Activated naive CD4-positive, alpha-beta T cell treated with anti-CD3 and anti-CD28 coated beads, Interleukin-2, amount 10 ng/mL, durations not matched to agents 7 days and 5 days (primary cell): ENCODE results near the gene EXOSC5.
A peak's percentile ranks its signal among the peaks of the same experiment; 100 is the strongest.
"Not testable (repeated sequence)": the region's sequence is repeated elsewhere in the genome, so short reads cannot be mapped to it uniquely, and the experiment has no call there.

Experiments used
- CTCF ChIA-PET: fragments of 350-600 bp; sonication (Branson Sonifier 250); formaldehyde crosslinking; loops from one replicate; lab custom pipeline; 2021; ENCODE audit warnings: antibody characterized with exemption; lab: Charles Lee
- DNase-seq: peaks from one replicate; pipeline ENCODE4 v3.0.0-alpha.2; 2020
- H3K27ac Mint-ChIP-seq: one replicate; pipeline ENCODE4 v1.8.0; 2021; ENCODE audit warnings: mild to moderate bottlenecking, moderate library complexity, mixed read lengths
- H3K27me3 Mint-ChIP-seq: one replicate; pipeline ENCODE4 v1.8.0; 2021; ENCODE audit warnings: mild to moderate bottlenecking, mixed read lengths
- H3K36me3 Mint-ChIP-seq: one replicate; pipeline ENCODE4 v1.8.0; 2021; ENCODE audit warnings: mixed read lengths
- H3K4me1 Mint-ChIP-seq: one replicate; pipeline ENCODE4 v1.8.0; 2021; ENCODE audit warnings: mixed read lengths
- H3K4me3 Mint-ChIP-seq: one replicate; pipeline ENCODE4 v1.8.0; 2021; ENCODE audit warnings: mild to moderate bottlenecking, moderate library complexity, mixed read lengths
- H3K9me3 Mint-ChIP-seq: one replicate; pipeline ENCODE4 v1.8.0; 2021; ENCODE audit warnings: mixed read lengths

The EXOSC5 gene

DNA sequence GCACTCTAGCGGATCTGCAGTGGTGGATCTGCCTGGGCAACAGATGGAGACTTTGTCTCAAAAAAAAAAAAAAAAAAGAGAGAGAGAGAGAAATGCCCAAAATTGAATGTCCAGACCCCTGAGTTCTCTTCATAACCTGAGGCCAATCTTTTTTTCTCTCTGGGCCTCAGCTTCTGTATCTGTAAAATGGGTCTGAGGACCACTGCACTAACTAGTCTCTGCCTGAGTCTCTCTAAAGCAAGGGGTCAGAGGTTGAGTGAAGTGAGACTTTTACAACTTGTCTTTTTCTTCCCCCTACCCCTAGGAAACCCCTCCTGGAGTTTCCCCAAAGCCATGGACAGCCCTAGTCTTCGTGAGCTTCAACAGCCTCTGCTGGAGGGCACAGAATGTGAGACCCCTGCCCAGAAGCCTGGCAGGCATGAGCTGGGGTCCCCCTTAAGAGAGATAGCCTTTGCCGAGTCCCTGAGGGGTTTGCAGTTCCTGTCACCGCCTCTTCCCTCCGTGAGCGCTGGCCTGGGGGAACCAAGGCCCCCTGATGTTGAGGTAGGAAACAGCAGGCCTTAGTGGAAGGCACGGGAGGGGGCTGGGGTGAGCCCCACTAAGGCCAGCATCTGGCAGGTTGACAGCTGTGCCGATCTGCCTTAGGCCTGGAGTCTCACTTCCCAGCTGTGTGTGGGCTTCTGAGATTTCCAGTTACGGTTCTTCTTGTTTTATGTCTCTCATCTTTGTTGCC is 19.0 kb downstream of the EXOSC5 start:
- Mint-ChIP-seq H3K36me3 (peaks cover 6% of the 10 kb centered on the region), H3K27me3 (no peaks in the 10 kb centered on the region), H3K4me1 (peaks cover 14% of the 10 kb centered on the region), H3K27ac (no peak overlapping the region), H3K9me3 (no peaks in the 10 kb centered on the region), H3K4me3 (no peak overlapping the region)
- CTCF ChIA-PET: interaction anchor here (0.5 kb wide), 1 partner anchor 262 kb away, joined by 3 read pairs; no protein-coding TSS in a partner anchor
- no peak for DNase-seq

DNA sequence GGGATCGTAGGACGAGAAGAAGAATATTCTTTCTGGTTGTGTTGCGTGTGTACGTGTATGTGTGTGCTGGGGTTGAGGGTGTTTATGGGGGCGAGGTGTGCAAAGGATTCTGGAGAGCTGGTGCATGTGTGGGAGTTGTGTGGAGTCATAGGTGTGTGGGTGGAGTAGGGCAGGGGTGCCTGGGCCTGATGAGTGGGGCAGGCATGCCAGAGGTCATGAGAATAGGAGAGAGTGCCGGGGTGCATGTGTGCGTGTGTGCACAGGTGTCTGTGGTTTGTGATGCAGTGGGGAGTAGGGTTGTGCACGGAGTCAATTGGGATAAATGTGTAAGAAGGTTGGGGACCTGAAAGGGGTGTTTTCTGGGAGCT is 20.2 kb downstream of the EXOSC5 start:
- Mint-ChIP-seq H3K27me3 (no peaks in the 10 kb centered on the region), H3K27ac (no peak overlapping the region), H3K9me3 (no peaks in the 10 kb centered on the region), H3K36me3 (peaks cover 3% of the 10 kb centered on the region), H3K4me3 (peak overlapping the region; percentile 38), H3K4me1 (peaks cover 14% of the 10 kb centered on the region)
- CTCF ChIA-PET: no interaction called here
- no peak for DNase-seq

DNA sequence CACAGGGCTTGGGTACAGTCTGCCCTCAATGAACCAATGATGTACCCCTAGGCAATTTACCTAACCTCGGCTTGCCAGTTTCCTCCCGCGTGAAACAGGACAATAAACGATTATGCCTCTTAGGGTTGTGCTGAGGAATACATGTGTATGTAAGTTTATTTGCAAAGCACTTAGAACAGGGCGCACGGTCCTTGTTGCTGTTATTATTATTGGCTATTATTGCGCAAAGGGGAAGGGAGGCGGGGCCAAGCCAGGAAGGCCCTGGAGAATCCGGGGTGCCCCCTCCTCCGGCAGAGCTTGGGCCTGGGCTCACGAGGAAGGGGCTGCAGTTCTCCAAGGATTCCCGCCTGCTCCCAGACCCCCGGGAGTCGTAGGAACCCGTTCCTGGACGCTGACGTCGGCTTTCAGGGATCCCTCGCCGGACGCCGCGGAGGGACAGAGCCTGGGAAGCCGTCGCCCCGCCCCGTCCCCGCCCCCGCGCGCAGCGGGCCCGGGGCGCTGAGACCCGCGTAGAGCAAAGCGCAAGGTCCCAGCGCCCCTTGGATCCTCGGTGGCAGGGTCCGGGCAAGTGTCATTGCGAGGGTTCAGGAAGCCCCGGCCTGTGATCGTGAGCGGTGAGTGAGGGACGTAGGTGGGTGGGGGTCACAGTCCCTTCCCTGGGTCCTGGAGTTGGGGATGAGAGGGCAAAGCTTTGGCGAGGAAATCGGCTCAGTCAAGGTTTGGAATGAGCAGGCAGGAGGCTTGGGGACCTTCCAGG is 20.7 kb downstream of the EXOSC5 start, which contains the start of gene TMEM91:
Gene TMEM91 (plus strand): TSS at position 293 of the 757 bp plus-strand sequence. CDS start 1,777 bp downstream, outside the sequence.
- H3K36me3 Mint-ChIP-seq: peaks cover 5% of the 10 kb centered on the region
- CTCF ChIA-PET: no interaction called here
- no peaks in the 10 kb centered on the region for H3K27me3 Mint-ChIP-seq
- peak; percentile 31 for DNase-seq
- peak within 1 kb of the TSS; percentile 54 for H3K4me3 Mint-ChIP-seq
- H3K4me1 Mint-ChIP-seq: peaks cover 17% of the 10 kb centered on the region
- no peak within 1 kb of the TSS for H3K27ac Mint-ChIP-seq
- H3K9me3 Mint-ChIP-seq: no peaks in the 10 kb centered on the region

DNA sequence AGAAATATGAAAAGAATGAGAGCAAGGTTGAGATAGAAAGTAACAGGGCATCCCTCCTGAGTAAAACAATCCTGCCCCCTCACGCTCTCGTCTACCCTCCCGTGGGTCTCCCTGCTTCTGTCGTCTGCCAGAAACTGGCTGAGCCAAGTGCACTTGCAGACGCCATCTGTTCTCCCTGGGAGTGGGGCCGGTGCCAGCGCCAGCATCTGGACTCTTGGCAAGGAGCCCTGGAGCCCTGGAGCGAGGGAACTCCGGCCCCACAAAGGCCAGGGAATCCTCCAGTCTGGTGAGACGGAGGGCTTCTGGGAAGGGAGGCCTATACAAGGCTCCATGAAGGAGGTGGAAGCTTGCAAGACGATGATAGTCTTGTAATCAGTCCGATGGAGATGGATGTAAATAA is 23.2 kb downstream of the EXOSC5 start:
- DNase-seq: no peak
- H3K9me3 Mint-ChIP-seq: no peaks in the 10 kb centered on the region

DNA sequence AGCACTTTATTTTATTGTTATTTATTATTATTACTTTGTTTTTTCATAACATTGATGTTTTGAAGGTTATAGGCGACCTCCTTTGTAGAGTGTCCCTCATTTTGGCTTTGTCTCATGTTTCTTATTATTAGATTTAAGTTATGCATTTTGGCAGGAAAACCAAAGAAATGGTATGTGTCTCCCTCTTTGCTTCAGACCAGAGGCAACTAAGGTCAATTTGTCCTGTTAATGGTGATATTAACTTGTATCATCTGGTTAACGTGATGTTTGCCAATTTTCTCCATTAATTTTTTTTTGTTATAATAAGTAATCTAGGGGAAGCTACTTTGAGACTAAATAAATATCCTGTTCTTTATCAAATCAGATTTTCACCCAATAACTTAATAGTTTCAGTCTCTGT is 24.7 kb downstream of the EXOSC5 start:
- Mint-ChIP-seq H3K4me3 (no peak overlapping the region), H3K4me1 (peaks cover 20% of the 10 kb centered on the region), H3K9me3 (no peaks in the 10 kb centered on the region), H3K27ac (no peak overlapping the region), H3K27me3 (no peaks in the 10 kb centered on the region), H3K36me3 (peaks cover 7% of the 10 kb centered on the region)
- CTCF ChIA-PET: interaction anchor here (1.0 kb wide), 1 partner anchor 9 kb away, joined by 3 read pairs; the partner anchor contains the start of gene B9D2
- no peak for DNase-seq

More for the DNA sequence above, 23.2 kb downstream of the EXOSC5 start:
- Mint-ChIP-seq H3K27me3 (no peaks in the 10 kb centered on the region), H3K4me1 (peaks cover 19% of the 10 kb centered on the region), H3K36me3 (peaks cover 6% of the 10 kb centered on the region), H3K4me3 (no peak overlapping the region), H3K27ac (no peak overlapping the region)
- CTCF ChIA-PET: no interaction called here

DNA sequence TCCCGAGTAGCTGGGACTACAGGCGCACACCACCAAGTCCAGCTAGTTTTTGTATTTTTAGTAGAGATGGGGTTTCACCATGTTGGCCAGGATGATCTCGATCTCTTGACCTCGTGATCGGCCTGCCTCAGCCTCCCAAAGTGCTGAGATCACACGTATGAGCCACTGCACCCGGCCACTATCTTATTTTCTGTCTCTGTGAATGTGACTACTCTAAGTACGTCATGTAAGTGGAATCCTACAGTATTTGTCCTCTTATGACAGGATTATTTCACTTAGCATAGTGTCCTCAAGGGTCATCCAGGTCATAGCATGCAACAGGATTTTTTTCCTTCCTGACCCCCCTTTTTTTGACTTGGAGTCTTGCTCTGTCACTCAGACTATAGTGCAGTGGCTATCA is 25.6 kb downstream of the EXOSC5 start:
- H3K27me3 Mint-ChIP-seq: no peaks in the 10 kb centered on the region
- CTCF ChIA-PET: no interaction called here
- H3K36me3 Mint-ChIP-seq: peaks cover 7% of the 10 kb centered on the region
- H3K4me3 Mint-ChIP-seq: no peak overlapping the region
- DNase-seq: no peak
- H3K27ac Mint-ChIP-seq: peak overlapping the region; percentile 3
- no peaks in the 10 kb centered on the region for H3K9me3 Mint-ChIP-seq
- peaks cover 15% of the 10 kb centered on the region for H3K4me1 Mint-ChIP-seq

DNA sequence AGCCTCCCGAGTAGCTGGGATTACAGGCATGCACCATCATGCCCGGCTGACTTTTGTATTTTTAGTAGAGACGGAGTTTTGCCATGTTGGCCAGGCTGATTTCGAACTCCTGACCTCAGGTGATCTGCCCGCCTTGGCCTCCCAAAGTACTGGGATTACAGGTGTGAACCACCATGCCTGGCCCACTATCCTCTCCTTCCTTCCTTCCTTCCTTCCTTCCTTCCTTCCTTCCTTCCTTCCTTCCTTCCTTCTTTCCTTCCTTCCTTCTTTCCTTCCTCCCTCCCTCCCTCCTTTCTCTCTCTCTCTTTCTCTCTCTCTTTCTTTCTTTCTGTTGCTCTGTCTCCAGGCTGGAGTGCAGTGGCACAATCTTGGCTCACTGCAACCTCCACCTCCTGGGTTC is 26.0 kb downstream of the EXOSC5 start:
- H3K27me3 Mint-ChIP-seq, DNase-seq, CTCF ChIA-PET, H3K36me3 Mint-ChIP-seq, H3K9me3 Mint-ChIP-seq, H3K27ac Mint-ChIP-seq, H3K4me3 Mint-ChIP-seq: not testable (repeated sequence)
- H3K4me1 Mint-ChIP-seq: peaks cover 16% of the 10 kb centered on the region

DNA sequence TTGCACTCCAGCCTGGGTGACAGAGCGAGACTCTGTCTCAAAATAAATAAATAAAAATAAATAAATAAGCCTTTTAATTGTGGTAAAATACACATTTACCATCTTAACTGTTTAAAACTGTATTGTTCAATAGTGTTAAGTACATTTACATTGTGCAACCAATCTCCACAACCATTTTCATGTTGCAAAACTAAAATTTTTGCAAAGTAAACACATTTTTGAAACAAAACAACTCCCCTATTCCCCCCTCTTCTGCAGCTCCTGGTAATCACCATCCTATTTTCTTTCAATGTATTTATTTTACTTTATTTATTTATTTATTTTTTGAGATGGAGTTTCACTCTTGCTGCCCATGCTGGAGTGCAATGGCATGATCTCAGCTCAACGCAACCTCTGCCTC is 27.4 kb downstream of the EXOSC5 start:
- Mint-ChIP-seq H3K27ac (no peak overlapping the region), H3K4me3 (no peak overlapping the region), H3K36me3 (peaks cover 9% of the 10 kb centered on the region), H3K4me1 (peaks cover 13% of the 10 kb centered on the region), H3K27me3 (no peaks in the 10 kb centered on the region), H3K9me3 (no peaks in the 10 kb centered on the region)
- CTCF ChIA-PET: no interaction called here
- no peak for DNase-seq

DNA sequence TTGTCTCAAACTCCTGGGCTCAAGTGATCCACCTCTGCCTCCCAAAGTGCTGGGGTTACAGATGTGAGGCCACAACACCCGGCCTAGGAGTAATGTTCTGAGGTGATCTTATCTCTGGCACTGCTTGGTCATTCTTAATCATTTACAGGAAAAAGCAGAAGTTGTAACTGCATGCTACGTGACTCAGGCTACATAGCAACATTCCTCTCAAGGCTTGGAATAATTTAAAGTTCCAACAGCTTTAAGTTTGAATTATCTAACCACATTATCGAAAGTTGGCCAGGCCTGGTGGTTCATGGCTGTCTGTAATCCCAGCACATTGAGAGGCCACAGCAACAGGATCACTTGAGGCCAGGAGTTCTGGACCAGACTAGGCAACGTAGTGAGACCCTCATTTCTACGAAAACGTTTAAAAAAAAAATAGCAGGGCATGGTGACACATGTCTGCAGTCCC is 29.3 kb downstream of the EXOSC5 start:
- no peak for DNase-seq
- peaks cover 25% of the 10 kb centered on the region for H3K4me1 Mint-ChIP-seq
- peaks cover 12% of the 10 kb centered on the region for H3K36me3 Mint-ChIP-seq
- CTCF ChIA-PET: interaction anchor here (0.6 to 1.7 kb wide), 2 partner anchors 10 to 12 kb away, joined by 3 to 4 read pairs; no protein-coding TSS in a partner anchor
- no peak overlapping the region for H3K27ac Mint-ChIP-seq
- no peak overlapping the region for H3K4me3 Mint-ChIP-seq
- H3K27me3 Mint-ChIP-seq: no peaks in the 10 kb centered on the region
- H3K9me3 Mint-ChIP-seq: no peaks in the 10 kb centered on the region

DNA sequence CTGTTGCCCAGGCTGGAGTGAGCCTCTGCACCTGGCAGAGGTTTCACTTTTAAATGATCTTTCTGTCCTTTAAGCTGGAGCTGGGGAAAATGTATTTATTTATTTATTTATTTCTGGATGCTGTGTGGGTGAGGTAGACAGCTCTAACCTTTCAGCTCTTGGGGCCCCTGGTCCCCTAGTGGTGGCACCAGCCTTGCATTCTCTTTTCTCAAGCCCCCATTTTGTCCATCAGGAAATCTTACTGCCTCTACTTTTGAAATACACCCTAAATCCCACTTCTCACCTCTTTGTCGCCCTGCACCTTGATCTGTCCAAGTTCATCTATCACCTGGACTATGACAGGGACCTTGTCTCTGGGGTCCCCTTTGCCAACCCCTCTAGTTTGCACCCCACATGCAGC is 31.1 kb downstream of the EXOSC5 start:
- Mint-ChIP-seq H3K27ac (peak overlapping the region; percentile 42), H3K9me3 (no peaks in the 10 kb centered on the region), H3K4me3 (peak overlapping the region; percentile 6), H3K27me3 (no peaks in the 10 kb centered on the region), H3K4me1 (peaks cover 27% of the 10 kb centered on the region), H3K36me3 (peaks cover 9% of the 10 kb centered on the region)
- CTCF ChIA-PET: interaction anchor here (0.8 to 3.5 kb wide), 3 partner anchors 9 to 13 kb away, joined by 3 to 16 read pairs (median 4); no protein-coding TSS in a partner anchor
- peak; percentile 48 for DNase-seq

DNA sequence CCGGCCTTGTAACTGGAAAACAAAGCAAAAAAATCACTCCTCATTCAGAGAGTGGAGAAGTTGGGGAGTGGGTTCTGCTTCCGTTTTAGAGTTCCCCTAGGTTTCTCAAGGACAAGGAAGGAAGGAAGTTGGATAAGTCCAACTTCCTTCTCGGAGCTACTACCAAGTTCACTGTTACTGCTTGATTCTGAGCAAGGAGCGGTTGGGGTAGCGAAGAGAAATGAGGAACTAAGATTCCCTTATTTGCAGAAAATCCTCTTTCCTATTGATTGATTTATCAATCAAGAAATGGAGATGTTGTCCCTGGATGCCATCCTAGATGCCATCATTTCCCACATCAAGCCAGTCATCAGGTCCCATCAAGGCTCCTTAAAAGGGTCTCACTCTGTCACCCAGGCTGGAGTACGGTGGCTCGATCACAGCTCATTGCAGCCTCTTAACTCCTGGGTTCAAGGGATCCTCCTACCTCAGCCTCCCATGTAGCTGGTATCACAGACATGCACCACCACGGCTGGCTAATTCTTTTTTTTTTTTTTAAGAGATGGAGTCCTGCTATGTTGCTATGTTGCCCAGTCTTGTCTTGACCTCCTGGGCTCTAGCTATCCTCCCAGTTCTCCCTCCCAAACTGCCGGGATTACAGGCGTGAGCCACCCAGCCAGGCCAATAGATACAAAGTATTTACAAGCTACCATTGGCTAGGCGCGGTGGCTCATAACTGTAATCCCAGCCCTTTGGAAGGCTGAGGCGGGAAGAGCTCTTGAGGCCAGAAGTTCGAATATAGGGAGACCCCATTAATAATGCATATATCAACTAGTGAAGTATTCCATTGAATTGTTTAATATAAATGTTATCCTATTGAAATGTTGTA is 32.4 kb downstream of the EXOSC5 start:
- Mint-ChIP-seq H3K27me3 (no peaks in the 10 kb centered on the region), H3K4me1 (peaks cover 34% of the 10 kb centered on the region), H3K4me3 (peak overlapping the region; percentile 81)

DNA sequence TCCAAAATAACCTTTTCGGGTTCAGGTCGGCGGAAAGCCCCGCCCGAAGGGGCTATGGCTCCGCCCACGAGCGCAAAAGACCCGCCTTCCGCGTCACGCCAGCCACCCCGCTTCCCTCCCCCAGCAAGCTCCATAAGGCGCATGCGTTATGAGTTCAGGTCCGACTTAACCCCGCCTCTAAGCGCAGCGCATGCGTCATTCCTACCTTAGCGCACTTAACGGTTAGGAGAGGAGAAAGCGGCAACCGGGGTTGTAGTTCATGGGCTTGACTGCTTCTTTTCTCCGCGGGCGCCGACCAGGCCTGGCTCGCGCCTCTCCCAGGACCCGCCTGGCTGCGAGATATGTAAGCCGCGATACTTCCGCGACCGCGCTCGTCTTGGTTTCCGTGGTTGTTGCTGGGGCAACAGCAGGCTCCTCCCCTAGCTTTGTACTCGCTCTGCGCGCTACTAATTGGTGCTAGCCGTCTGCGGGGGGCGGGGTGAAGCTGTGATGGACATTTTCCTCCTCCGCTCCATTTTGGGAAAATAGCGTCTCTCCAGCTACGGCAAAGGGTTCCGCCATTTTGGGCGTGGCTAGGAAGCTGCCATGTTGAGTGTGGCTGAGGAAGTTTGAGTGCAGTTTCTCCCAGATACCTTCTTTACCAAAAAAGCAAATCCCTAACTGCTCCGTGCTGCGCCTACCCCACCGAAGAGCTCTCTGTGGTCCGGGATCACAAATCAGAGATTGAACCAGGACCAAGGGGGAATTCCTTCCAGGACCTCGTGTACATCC is 33.2 kb downstream of the EXOSC5 start, which contains the start of gene B9D2:
Gene B9D2 (minus strand): TSS at position 397 of the 771 bp plus-strand sequence. CDS start 630 bp downstream, outside the sequence.
- H3K27ac Mint-ChIP-seq: peak within 1 kb of the TSS; percentile 98
- no peaks in the 10 kb centered on the region for H3K9me3 Mint-ChIP-seq
- H3K27me3 Mint-ChIP-seq: no peaks in the 10 kb centered on the region
- CTCF ChIA-PET: interaction anchor here (0.7 to 3.5 kb wide), 8 partner anchors 9 to 207 kb away, joined by 3 to 16 read pairs (median 4); partner anchors contain the start of gene DMAC2
- H3K36me3 Mint-ChIP-seq: peaks cover 18% of the 10 kb centered on the region
- peak within 1 kb of the TSS; percentile 81 for H3K4me3 Mint-ChIP-seq
- peak; percentile 99 for DNase-seq
- H3K4me1 Mint-ChIP-seq: peaks cover 40% of the 10 kb centered on the region

More for the DNA sequence above, 32.4 kb downstream of the EXOSC5 start:
- CTCF ChIA-PET: interaction anchor here (1.1 to 3.5 kb wide), 7 partner anchors 9 to 206 kb away, joined by 3 to 16 read pairs (median 5); partner anchors contain the start of gene DMAC2
- H3K9me3 Mint-ChIP-seq: no peaks in the 10 kb centered on the region
- DNase-seq: no peak
- H3K27ac Mint-ChIP-seq: peak overlapping the region; percentile 98
- H3K36me3 Mint-ChIP-seq: peaks cover 18% of the 10 kb centered on the region

DNA sequence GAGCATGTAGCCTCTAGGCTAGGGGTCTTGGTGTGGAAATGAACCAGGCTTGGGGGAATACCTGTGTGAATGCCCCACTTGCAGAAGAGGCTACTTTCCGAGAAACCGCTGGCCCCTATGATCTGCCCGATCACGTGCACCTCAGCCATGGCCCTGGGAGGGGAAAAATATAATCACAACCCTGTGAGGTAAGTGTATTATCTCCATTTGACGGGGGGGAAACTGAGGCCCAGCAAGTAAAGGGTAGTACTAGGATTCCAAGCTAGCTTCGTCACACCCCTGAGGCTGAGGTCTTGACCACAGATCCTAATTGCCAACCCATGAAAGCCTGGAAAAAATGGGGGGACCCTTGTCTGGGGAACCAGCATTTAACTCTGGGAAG is 33.8 kb downstream of the EXOSC5 start:
- Mint-ChIP-seq H3K36me3 (peaks cover 16% of the 10 kb centered on the region), H3K4me1 (peaks cover 44% of the 10 kb centered on the region), H3K27me3 (no peaks in the 10 kb centered on the region), H3K4me3 (peak overlapping the region; percentile 81), H3K27ac (peak overlapping the region; percentile 98), H3K9me3 (no peaks in the 10 kb centered on the region)
- DNase-seq: no peak
- CTCF ChIA-PET: interaction anchor here (0.7 to 3.5 kb wide), 5 partner anchors 8 to 100 kb away, joined by 3 to 16 read pairs (median 5); no protein-coding TSS in a partner anchor
